H1 (cell line): ENCODE data around the gene ST7L. TPM values are rescaled to one million over a fixed set of nuclear protein-coding genes. Genes with fewer than 3 reads are reported as not detected.

Experiments
- CTCF ChIA-PET: fragments of 300-600 bp; sonication (Branson Sonifier 250); formaldehyde crosslinking; loops from one replicate; lab custom pipeline; 2021; ENCODE audit not compliant: partially characterized antibody; lab: Charles Lee
- POLR2A ChIA-PET: fragments of 300-600 bp; sonication (Branson Sonifier 250); formaldehyde crosslinking; loops from one replicate; lab custom pipeline; 2021; ENCODE audit warnings: inconsistent platforms; ENCODE audit not compliant: partially characterized antibody; lab: Charles Lee
- DNase-seq, 2 experiments: peaks; one replicate each; pipeline versions ENCODE4 v3.0.0 to v3.0.0-alpha.2; 2010 to 2022; ENCODE audit warnings: low spot score in 2 of 2, low read depth in 1 of 2, mixed read lengths in 1 of 2
- FAIRE-seq: peaks from 2 replicates; lab custom pipeline; 2011; peaks lifted over from hg19 to GRCh38; lab: Jason Lieb, UNC
- H2AFZ ChIP-seq: 2 replicates; pipeline ENCODE4 v1.8.1; 2012; ENCODE audit warnings: low read length, inconsistent platforms
- H2AK5ac ChIP-seq: 2 replicates; pipeline ENCODE4 v1.6.1; 2013; ENCODE audit warnings: low read depth, low read length
- H2BK120ac ChIP-seq: replicated peaks from 2 replicates; pipeline ENCODE3; 2013; ENCODE audit warnings: low read depth, low read length, inconsistent platforms
- H2BK12ac ChIP-seq: 2 replicates; pipeline ENCODE4 v1.6.1; 2013; ENCODE audit warnings: low read depth, low read length
- H2BK15ac ChIP-seq: 2 replicates; pipeline ENCODE4 v1.6.1; 2013; ENCODE audit warnings: low read length
- H2BK20ac ChIP-seq: 2 replicates; pipeline ENCODE4 v1.6.1; 2013; ENCODE audit warnings: low read length
- H2BK5ac ChIP-seq: 2 replicates; pipeline ENCODE4 v1.6.1; 2013; ENCODE audit warnings: low read depth, low read length
- H3K14ac ChIP-seq: 2 replicates; pipeline ENCODE4 v1.6.1; 2013; ENCODE audit warnings: inconsistent platforms; ENCODE audit not compliant: insufficient read length
- H3K18ac ChIP-seq: 2 replicates; pipeline ENCODE4 v1.6.1; 2013; ENCODE audit warnings: low read length; ENCODE audit errors: extremely low read depth
- H3K23ac ChIP-seq: 2 replicates; pipeline ENCODE4 v1.6.1; 2013; ENCODE audit warnings: inconsistent platforms; ENCODE audit not compliant: insufficient read length
- H3K23me2 ChIP-seq: 2 replicates; pipeline ENCODE4 v1.6.1; 2013; ENCODE audit warnings: low read depth, low read length
- H3K27ac ChIP-seq: 2 replicates; pipeline ENCODE4 v1.6.1; 2011; ENCODE audit warnings: low read depth, low read length, inconsistent platforms
- H3K27me3 ChIP-seq, 4 experiments: replicated peaks in 1 of 4; 1 replicate in 1 of 4; 2 replicates in 3 of 4; pipeline versions ENCODE4 v1.6.1 to v1.8.1; 2011 to 2013; ENCODE audit warnings: low read length in 3 of 4, mild to moderate bottlenecking in 3 of 4, inconsistent platforms in 2 of 4, mixed read lengths in 2 of 4, moderate library complexity in 1 of 4; ENCODE audit not compliant: control insufficient read depth in 3 of 4, insufficient read depth in 3 of 4; ENCODE audit errors: extremely low read depth in 1 of 4
- H3K36me3 ChIP-seq, 4 experiments: 2 replicates each; pipeline versions ENCODE4 v1.6.1 to v1.8.1; 2011 to 2013; ENCODE audit warnings: mild to moderate bottlenecking in 4 of 4, low read length in 3 of 4, moderate library complexity in 2 of 4, control low read depth in 1 of 4, inconsistent platforms in 1 of 4; ENCODE audit not compliant: insufficient read depth in 4 of 4, control insufficient read depth in 2 of 4
- H3K4ac ChIP-seq: replicated peaks from 2 replicates; pipeline ENCODE3; 2013; ENCODE audit warnings: low read length, low read depth, mixed read lengths, inconsistent platforms; ENCODE audit not compliant: insufficient read length
- H3K4me1 ChIP-seq, 4 experiments: replicated peaks in 1 of 4; 1 replicate in 1 of 4; 2 replicates in 3 of 4; pipeline versions ENCODE4 v1.6.1 to v1.8.1; 2011 to 2013; ENCODE audit warnings: low read length in 3 of 4, inconsistent platforms in 2 of 4, mixed read lengths in 1 of 4; ENCODE audit not compliant: insufficient read depth in 4 of 4, control insufficient read depth in 3 of 4
- H3K4me2 ChIP-seq, 2 experiments: 2 replicates each; pipeline versions ENCODE4 v1.6.1 to v1.8.1; 2011 to 2013; ENCODE audit warnings: low read depth in 2 of 2, low read length in 2 of 2, control low read depth in 1 of 2, inconsistent platforms in 1 of 2, mild to moderate bottlenecking in 1 of 2; ENCODE audit not compliant: insufficient read depth in 1 of 2
- H3K4me3 ChIP-seq, 4 experiments: fragments of 200-600, 300-600 bp in 1 of 4; sonication (generic), shearing (Covaris generic), sonication (Bioruptor Twin) in 1 of 4; 2 replicates each; pipeline versions ENCODE4 v1.5.1 to v1.8.1; 2011 to 2016; ENCODE audit warnings: low read length in 4 of 4, low read depth in 3 of 4, control low read depth in 2 of 4, inconsistent platforms in 2 of 4, mild to moderate bottlenecking in 2 of 4, mixed read lengths in 1 of 4, moderate library complexity in 1 of 4; ENCODE audit not compliant: insufficient read depth in 2 of 4; ENCODE audit errors: extremely low read depth in 1 of 4
- H3K56ac ChIP-seq: replicated peaks from 2 replicates; pipeline ENCODE3; 2013; ENCODE audit warnings: low read depth, mild to moderate bottlenecking, mixed read lengths, low read length, inconsistent platforms; ENCODE audit not compliant: insufficient read length
- H3K79me1 ChIP-seq: 2 replicates; pipeline ENCODE4 v1.6.1; 2013; ENCODE audit warnings: low read depth, low read length, control low read depth
- H3K79me2 ChIP-seq, 2 experiments: 2 replicates each; pipeline versions ENCODE4 v1.6.1 to v1.8.1; 2012 to 2013; ENCODE audit warnings: low read length in 2 of 2, mild to moderate bottlenecking in 2 of 2, inconsistent platforms in 1 of 2; ENCODE audit not compliant: insufficient read depth in 2 of 2, control insufficient read depth in 1 of 2
- H3K9ac ChIP-seq, 4 experiments: replicated peaks in 1 of 4; 1 replicate in 1 of 4; 2 replicates in 3 of 4; pipeline versions ENCODE4 v1.6.1 to v1.8.1; 2011 to 2013; ENCODE audit warnings: low read depth in 3 of 4, low read length in 3 of 4, control low read depth in 2 of 4, mild to moderate bottlenecking in 2 of 4, moderate library complexity in 2 of 4, inconsistent platforms in 1 of 4; ENCODE audit errors: extremely low read depth in 1 of 4
- H3K9me3 ChIP-seq, 2 experiments: 2 replicates each; pipeline versions ENCODE4 v1.6.1 to v1.8.1; 2012 to 2013; ENCODE audit warnings: mild to moderate bottlenecking in 2 of 2, moderate library complexity in 2 of 2, control low read depth in 1 of 2, inconsistent platforms in 1 of 2, low read depth in 1 of 2, low read length in 1 of 2, mixed read lengths in 1 of 2; ENCODE audit not compliant: insufficient read depth in 2 of 2
- H4K20me1 ChIP-seq, 2 experiments: replicated peaks in 1 of 2; 2 replicates each; pipeline versions ENCODE3 to v1.8.1; 2011 to 2013; ENCODE audit warnings: inconsistent platforms in 2 of 2, low read length in 2 of 2, mild to moderate bottlenecking in 1 of 2; ENCODE audit not compliant: insufficient read depth in 2 of 2, control insufficient read depth in 1 of 2
- H4K5ac ChIP-seq: 2 replicates; pipeline ENCODE4 v1.6.1; 2013; ENCODE audit warnings: low read length, low read depth, mixed read lengths, inconsistent platforms; ENCODE audit not compliant: insufficient read length
- H4K8ac ChIP-seq: 2 replicates; pipeline ENCODE4 v1.8.0; 2013; ENCODE audit warnings: mild to moderate bottlenecking, moderate library complexity, low read length, inconsistent platforms; ENCODE audit not compliant: insufficient read depth; ENCODE audit errors: extremely low read depth
- H4K91ac ChIP-seq: replicated peaks from 2 replicates; pipeline ENCODE3; 2013; ENCODE audit warnings: low read length, mixed read lengths, inconsistent platforms; ENCODE audit not compliant: insufficient read length
- EZH2 ChIP-seq: fragments of 200-600 bp; sonication (generic); IDR thresholded peaks from 2 replicates; pipeline ENCODE4 v1.7.1; 2012; ENCODE audit warnings: low read depth, mild to moderate bottlenecking, moderate library complexity, low read length, inconsistent platforms; ENCODE audit not compliant: severe bottlenecking
- GABPA ChIP-seq: IDR thresholded peaks from 2 replicates; pipeline ENCODE4 v1.6.1; 2011; ENCODE audit warnings: mild to moderate bottlenecking, low read length, moderate library complexity, borderline replicate concordance; ENCODE audit not compliant: insufficient read depth
- TBP ChIP-seq: IDR thresholded peaks from 2 replicates; pipeline ENCODE4 v1.6.1; 2011; ENCODE audit warnings: low read depth, low read length, improper control_type of control experiment
- WGBS, 2 experiments: shearing (Covaris generic) in 1 of 2; methylation state at CpG; one replicate each; pipeline versions ENCODE4 v1.1.6 to v1.1.7; 2013 to 2015; ENCODE audit warnings: low lambda C conversion rate in 2 of 2, mixed read lengths in 2 of 2, inconsistent platforms in 1 of 2, low coverage in 1 of 2, missing lambda C conversion rate in 1 of 2; ENCODE audit not compliant: insufficient replicate concordance in 2 of 2, insufficient coverage in 1 of 2, insufficient read length in 1 of 2; ENCODE audit errors: extremely low coverage in 1 of 2, missing lambda C conversion rate in 1 of 2; 5-methylcytosine and 5-hydroxymethylcytosine counted together
- polyA plus RNA-seq, 7 experiments: library from polyadenylated mRNA; depleted of rRNA in 3 of 7; stranded (reverse) in 5 of 7; unstranded in 2 of 7; fragments of >200 nt in 5 of 7; fragments of 200-250 nt in 2 of 7; gene quantifications; 1 replicate in 5 of 7; 2 replicates in 1 of 7; 4 replicates in 1 of 7; pipeline versions ENCODE4 v1.2.1 to v1.2.3, GENCODE V29; 2011 to 2013; ENCODE audit warnings: missing spikeins in 2 of 7, mixed read lengths in 2 of 7
- total RNA-seq: library from RNA; stranded (reverse); fragmentation: NEBNext Ultra II Directional; extraction: Animal tissue kit (Norgen Biotek cat#: 25700); gene quantifications from 2 replicates; pipeline ENCODE4 v1.2.1, GENCODE V29; 2021
- TF ChIP-seq, protein P1 (sequence below), 3 experiments: IDR thresholded peaks; 1 replicate in 2 of 3; 2 replicates in 1 of 3; pipeline versions ENCODE4 v1.5.1 to v1.6.1; 2011; ENCODE audit warnings: low read length in 3 of 3, mild to moderate bottlenecking in 3 of 3, inconsistent platforms in 2 of 3, low read depth in 1 of 3, moderate library complexity in 1 of 3; ENCODE audit not compliant: insufficient read depth in 1 of 3; ENCODE audit errors: control extremely low read depth in 1 of 3

ST7L gene
- total and polyA plus RNA-seq, 2 of the 8 experiments (the other 6 are each of a cell fraction or from before 2014, with no cell fraction given), result 9.6 to 16.2 TPM

DNA sequence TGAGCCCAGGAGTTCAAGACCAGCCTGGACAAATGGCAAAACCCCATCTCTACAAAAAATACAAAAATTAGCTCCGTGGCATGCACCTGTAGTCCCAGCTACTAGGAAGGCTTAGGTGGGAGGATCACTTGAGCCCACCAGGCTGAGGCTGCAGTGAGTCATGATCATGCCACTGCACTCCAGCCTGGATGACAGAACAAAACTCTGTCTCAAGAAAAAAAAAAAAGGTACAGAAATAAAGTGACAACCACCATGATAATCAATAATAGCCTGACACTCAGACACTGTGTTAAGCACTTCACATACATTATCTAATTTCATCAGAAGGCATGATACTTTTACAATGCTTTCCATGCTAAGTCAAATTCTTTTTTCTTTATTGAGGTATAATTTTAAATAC lies 53.1 kb downstream of the ST7L start:
- Histone ChIP-seq H3K4me1 (no peaks in the 10 kb centered on the region), H2BK120ac (no peak overlapping the region), H2BK5ac (no peak overlapping the region), H2BK15ac (no peak overlapping the region), H2AFZ (no peak overlapping the region), H3K23me2 (no peaks in the 10 kb centered on the region), H3K27ac (no peak overlapping the region), H3K18ac (no peak overlapping the region), H3K9ac (no peak overlapping the region), H3K4me3 (no peak overlapping the region), H4K5ac (no peak overlapping the region), H4K20me1 (no peaks in the 10 kb centered on the region), H2BK12ac (no peak overlapping the region), H3K56ac (no peak overlapping the region), H3K14ac (no peak overlapping the region), H3K23ac (no peak overlapping the region), H2BK20ac (no peak overlapping the region), H3K9me3 (no peaks in the 10 kb centered on the region), H2AK5ac (no peak overlapping the region), H3K79me2 (no peaks in the 10 kb centered on the region), H3K36me3 (peaks cover 0 to 4% (median 0%) of the 10 kb centered on the region in 4 experiments; a peak in 2 of 8 replicates), H4K91ac (no peak overlapping the region), H3K27me3 (no peaks in the 10 kb centered on the region), H4K8ac (no peak overlapping the region), H3K4ac (no peak overlapping the region), H3K4me2 (no peak overlapping the region), H3K79me1 (no peaks in the 10 kb centered on the region)
- CTCF ChIA-PET, result no interaction called here
- TF ChIP-seq EZH2 (no peak), TBP (no peak), GABPA (no peak)
- TF ChIP-seq, protein P1, sequence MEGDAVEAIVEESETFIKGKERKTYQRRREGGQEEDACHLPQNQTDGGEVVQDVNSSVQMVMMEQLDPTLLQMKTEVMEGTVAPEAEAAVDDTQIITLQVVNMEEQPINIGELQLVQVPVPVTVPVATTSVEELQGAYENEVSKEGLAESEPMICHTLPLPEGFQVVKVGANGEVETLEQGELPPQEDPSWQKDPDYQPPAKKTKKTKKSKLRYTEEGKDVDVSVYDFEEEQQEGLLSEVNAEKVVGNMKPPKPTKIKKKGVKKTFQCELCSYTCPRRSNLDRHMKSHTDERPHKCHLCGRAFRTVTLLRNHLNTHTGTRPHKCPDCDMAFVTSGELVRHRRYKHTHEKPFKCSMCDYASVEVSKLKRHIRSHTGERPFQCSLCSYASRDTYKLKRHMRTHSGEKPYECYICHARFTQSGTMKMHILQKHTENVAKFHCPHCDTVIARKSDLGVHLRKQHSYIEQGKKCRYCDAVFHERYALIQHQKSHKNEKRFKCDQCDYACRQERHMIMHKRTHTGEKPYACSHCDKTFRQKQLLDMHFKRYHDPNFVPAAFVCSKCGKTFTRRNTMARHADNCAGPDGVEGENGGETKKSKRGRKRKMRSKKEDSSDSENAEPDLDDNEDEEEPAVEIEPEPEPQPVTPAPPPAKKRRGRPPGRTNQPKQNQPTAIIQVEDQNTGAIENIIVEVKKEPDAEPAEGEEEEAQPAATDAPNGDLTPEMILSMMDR (IDR thresholded peaks at IDR 0.05; ENCODE audit: control extremely low read depth in 1 of 3, insufficient read depth in 1 of 3, low read depth in 1 of 3, low read length in 3 of 3), result no peak
- WGBS, 2 experiments, result 100% methylated on average over 1 of the region's 1 CpG; no CpG with 5 or more reads in 1 of the 2 experiments
- no peak for DNase-seq
- no peak for FAIRE-seq
- POLR2A ChIA-PET, result no interaction called here
